Glutamatergic neuron (in vitro differentiated cells): ENCODE measurements around the gene POMT1. TPM values are rescaled to one million over a fixed set of nuclear protein-coding genes. Genes with fewer than 3 reads are reported as not detected.

Source experiments
- DNase-seq: peaks from one replicate; pipeline ENCODE4 v3.0.0; 2022
- H3K27ac Mint-ChIP-seq: one replicate; pipeline ENCODE4 v1.8.0; 2020; ENCODE audit warnings: mild to moderate bottlenecking, mixed read lengths, inconsistent platforms; ENCODE audit not compliant: unreplicated experiment
- H3K27me3 Mint-ChIP-seq: one replicate; pipeline ENCODE4 v1.8.0; 2020; ENCODE audit warnings: mild to moderate bottlenecking, moderate library complexity, mixed read lengths, inconsistent platforms; ENCODE audit not compliant: unreplicated experiment
- H3K36me3 Mint-ChIP-seq: one replicate; pipeline ENCODE4 v1.8.0; 2020; ENCODE audit warnings: mild to moderate bottlenecking, mixed read lengths, inconsistent platforms; ENCODE audit not compliant: unreplicated experiment
- H3K4me1 Mint-ChIP-seq: one replicate; pipeline ENCODE4 v1.8.0; 2020; ENCODE audit warnings: mild to moderate bottlenecking, low read depth, mixed read lengths, inconsistent platforms; ENCODE audit not compliant: unreplicated experiment
- H3K4me3 Mint-ChIP-seq: one replicate; pipeline ENCODE4 v1.8.0; 2020; ENCODE audit warnings: mild to moderate bottlenecking, mixed read lengths, inconsistent platforms; ENCODE audit not compliant: unreplicated experiment
- H3K9me3 Mint-ChIP-seq: one replicate; pipeline ENCODE4 v1.8.0; 2020; ENCODE audit warnings: mild to moderate bottlenecking, moderate library complexity, mixed read lengths, inconsistent platforms; ENCODE audit not compliant: unreplicated experiment
- CTCF ChIP-seq: fragments of 200-600 bp; sonication (generic); IDR thresholded peaks from one replicate; pipeline ENCODE4 v1.5.0; 2021; ENCODE audit not compliant: partially characterized antibody, unreplicated experiment
- total RNA-seq: library from RNA; stranded (reverse); fragmentation: NEBNext Ultra II Directional; extraction: Animal tissue kit (Norgen Biotek cat#: 25700); gene quantifications from one replicate; pipeline ENCODE4 v1.2.1, GENCODE V29; 2021; ENCODE audit not compliant: unreplicated experiment

The POMT1 gene
- total RNA-seq, 1 donor from 2014 or later: 108 TPM

- H3K9me3 Mint-ChIP-seq: peaks cover 15% of the 10 kb centered on the region
- peaks cover 9% of the 10 kb centered on the region for H3K36me3 Mint-ChIP-seq
- no peak overlapping the region for H3K4me3 Mint-ChIP-seq
- H3K4me1 Mint-ChIP-seq: no peaks in the 10 kb centered on the region
- H3K27me3 Mint-ChIP-seq: peaks cover 5% of the 10 kb centered on the region
- H3K27ac Mint-ChIP-seq: peak overlapping the region; percentile 28
- no peak for DNase-seq
- no peak for TF ChIP-seq CTCF
Observed at GRCh38 chr9:131566158-131566557, 63.4 kb downstream of the POMT1 start.

GRCh38 chr9:131567910-131568309 lies 65.2 kb downstream of the POMT1 start:
- no peaks in the 10 kb centered on the region for H3K4me1 Mint-ChIP-seq
- H3K27ac Mint-ChIP-seq: no peak overlapping the region
- H3K4me3 Mint-ChIP-seq: no peak overlapping the region
- H3K27me3 Mint-ChIP-seq: peaks cover 5% of the 10 kb centered on the region
- no peak for TF ChIP-seq CTCF
- peaks cover 14% of the 10 kb centered on the region for H3K9me3 Mint-ChIP-seq
- H3K36me3 Mint-ChIP-seq: peaks cover 9% of the 10 kb centered on the region
- no peak for DNase-seq

Other genes with a start within 250 kb of the POMT1 start
- gene FAM78A, start 226.4 kb upstream of the POMT1 start, total RNA-seq: 14.9 TPM
- 17.3 TPM for gene PLPP7, start 213.2 kb upstream of the POMT1 start, total RNA-seq
- gene PRRC2B, start 108.8 kb upstream of the POMT1 start, total RNA-seq: 489 TPM
- 24.8 TPM for gene UCK1, start 28.3 kb downstream of the POMT1 start, total RNA-seq
- gene PRRT1B, start 42.6 kb downstream of the POMT1 start, total RNA-seq: not detected
- 319 TPM for gene RAPGEF1, start 237.2 kb downstream of the POMT1 start, total RNA-seq